ENCODE measurements around the gene CELSR2.
A peak's percentile ranks its signal among the peaks of the same experiment; 100 is the strongest.

CELSR2 gene

DNA sequence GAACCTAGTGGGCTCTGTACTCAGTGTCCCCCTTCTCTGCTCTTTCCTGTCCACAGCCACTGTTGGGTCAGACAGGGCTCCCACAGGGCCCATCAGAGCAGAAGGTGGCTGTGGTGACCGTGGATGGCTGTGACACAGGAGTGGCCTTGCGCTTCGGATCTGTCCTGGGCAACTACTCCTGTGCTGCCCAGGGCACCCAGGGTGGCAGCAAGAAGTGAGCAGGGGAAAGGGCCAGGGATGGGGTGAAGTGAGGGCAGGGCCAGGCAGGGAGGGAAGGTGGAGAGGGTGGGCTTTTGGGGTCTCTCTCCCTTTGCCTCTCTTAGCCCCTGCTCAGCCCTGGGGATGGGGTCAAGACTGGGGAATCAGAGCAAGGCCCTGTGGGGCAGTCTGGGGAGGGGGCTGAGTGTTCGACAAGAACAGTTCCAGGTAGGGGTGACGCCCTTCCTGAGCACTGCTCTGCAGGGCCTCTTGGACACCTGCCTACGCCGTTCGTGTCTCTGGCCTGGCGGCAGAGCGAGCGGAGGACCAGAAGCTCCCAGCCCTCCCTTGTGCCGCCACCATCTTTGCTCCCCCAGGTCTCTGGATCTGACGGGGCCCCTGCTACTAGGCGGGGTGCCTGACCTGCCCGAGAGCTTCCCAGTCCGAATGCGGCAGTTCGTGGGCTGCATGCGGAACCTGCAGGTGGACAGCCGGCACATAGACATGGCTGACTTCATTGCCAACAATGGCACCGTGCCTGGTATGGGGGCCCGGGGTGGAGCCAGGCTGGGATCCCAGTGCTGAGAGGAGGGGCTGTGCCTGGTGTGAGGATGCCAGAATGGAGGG lies 13.1 kb downstream of the CELSR2 start:
- no peak for DNase-seq (ENCODE audit: low spot score)

DNA sequence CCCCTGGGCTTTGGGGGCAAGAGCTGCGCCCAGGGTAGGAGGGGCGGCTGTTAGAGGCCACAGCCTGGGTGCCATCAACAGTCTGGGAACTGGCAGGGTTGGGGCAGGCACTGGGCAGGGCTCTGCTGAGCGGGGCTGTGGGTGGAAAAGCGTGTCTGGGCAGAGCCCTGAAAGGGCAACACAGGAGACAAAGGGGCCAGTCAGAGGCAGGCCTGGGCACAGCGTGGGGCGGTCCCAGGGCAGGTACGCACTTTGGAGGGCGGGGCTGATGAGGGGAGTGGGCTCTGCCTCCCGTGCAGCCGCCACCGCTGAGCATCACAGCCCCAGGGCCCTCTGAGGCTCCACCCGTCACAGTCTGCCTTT lies 13.9 kb downstream of the CELSR2 start:
- DNase-seq (ENCODE audit: low spot score) = no peak

DNA sequence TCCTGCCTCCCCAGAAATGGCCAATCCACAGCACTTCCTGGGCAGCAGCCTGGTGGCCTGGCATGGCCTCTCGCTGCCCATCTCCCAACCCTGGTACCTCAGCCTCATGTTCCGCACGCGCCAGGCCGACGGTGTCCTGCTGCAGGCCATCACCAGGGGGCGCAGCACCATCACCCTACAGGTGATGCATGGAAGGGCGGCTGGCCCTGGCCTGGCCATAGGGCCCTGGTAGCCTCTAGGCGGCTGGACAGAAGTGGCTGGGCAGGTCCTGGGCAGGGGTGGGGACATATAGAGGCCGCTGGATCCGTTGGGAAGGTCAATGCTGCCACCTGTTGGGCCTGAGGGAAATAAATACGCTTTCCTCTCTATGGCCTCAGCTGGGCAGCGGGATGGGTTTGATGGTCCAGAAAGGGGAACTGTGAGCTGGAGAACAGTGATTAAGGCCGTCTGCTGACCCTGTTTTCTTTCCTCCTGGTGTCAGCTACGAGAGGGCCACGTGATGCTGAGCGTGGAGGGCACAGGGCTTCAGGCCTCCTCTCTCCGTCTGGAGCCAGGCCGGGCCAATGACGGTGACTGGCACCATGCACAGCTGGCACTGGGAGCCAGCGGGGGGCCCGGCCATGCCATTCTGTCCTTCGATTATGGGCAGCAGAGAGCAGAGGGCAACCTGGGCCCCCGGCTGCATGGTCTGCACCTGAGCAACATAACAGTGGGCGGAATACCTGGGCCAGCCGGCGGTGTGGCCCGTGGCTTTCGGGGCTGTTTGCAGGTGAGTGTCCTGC lies 14.4 kb downstream of the CELSR2 start:
- DNase-seq (ENCODE audit: low spot score) = peak; percentile 79

DNA sequence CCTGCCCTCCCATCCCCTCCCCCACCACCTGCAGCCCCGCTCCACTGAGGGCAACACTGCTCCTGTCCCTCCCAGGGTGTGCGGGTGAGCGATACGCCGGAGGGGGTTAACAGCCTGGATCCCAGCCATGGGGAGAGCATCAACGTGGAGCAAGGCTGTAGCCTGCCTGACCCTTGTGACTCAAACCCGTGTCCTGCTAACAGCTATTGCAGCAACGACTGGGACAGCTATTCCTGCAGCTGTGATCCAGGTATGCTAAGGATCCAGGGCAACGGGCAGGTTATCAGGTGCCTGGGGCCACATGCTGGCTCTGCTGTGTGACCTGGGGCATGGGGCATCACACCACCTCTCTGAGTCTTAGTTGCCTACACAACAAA lies 15.0 kb downstream of the CELSR2 start:
- no peak for DNase-seq (ENCODE audit: low spot score)

DNA sequence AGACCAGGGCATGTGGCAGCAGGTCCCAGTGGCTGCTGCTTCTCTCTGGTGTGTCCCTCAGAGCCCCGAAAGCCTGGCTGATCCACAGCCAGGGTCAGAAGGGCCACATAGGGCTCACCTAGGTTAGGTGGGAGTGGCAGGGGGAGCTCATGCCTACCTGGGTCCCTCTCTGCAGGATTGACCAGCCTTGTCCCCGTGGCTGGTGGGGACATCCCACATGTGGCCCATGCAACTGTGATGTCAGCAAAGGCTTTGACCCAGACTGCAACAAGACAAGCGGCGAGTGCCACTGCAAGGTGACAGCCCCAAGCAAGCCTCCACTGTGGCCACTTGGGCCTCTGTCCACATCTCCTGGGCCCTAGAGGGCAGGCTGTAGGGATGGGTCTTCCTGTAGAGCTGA lies 15.7 kb downstream of the CELSR2 start:
- no peak for DNase-seq (ENCODE audit: low spot score)

DNA sequence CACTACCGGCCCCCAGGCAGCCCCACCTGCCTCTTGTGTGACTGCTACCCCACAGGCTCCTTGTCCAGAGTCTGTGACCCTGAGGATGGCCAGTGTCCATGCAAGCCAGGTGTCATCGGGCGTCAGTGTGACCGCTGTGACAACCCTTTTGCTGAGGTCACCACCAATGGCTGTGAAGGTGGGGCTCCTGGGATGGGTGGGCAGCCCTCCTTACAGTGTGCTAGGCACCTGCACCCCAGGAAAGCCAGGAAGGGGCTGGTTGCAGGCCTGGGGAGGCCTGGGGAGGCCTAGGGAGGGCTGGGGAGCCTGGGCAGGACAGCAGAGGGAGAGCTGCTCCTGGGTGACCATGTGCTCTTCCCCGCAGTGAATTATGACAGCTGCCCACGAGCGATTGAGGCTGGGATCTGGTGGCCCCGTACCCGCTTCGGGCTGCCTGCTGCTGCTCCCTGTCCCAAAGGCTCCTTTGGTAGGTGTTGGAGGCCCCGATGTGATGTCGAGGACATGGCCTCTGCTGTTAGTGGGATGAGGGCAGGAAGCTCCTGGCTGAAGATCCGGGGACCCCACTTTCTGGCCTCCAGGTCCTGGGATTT lies 16.5 kb downstream of the CELSR2 start:
- DNase-seq (ENCODE audit: low spot score) = no peak

DNA sequence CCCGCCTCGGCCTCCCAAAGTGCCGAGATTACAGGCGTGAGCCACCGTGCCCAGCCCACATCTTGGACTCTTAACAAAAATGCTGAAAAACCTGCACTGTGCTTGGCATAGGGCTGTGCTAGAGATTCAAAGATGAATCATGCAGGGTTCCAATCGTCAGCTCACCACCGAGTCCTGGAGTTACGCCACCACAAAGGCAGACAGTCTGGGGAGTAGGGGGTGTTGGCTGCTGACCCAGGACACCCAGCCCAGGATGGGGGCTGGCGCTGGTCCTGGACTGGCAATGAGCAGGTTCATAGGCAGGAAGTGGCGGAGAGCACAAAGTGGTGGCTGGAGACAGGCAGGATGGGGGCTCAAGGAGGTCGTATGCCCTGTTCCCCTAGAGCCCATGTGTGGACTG lies 17.6 kb downstream of the CELSR2 start:
- DNase-seq (ENCODE audit: low spot score) = no peak

DNA sequence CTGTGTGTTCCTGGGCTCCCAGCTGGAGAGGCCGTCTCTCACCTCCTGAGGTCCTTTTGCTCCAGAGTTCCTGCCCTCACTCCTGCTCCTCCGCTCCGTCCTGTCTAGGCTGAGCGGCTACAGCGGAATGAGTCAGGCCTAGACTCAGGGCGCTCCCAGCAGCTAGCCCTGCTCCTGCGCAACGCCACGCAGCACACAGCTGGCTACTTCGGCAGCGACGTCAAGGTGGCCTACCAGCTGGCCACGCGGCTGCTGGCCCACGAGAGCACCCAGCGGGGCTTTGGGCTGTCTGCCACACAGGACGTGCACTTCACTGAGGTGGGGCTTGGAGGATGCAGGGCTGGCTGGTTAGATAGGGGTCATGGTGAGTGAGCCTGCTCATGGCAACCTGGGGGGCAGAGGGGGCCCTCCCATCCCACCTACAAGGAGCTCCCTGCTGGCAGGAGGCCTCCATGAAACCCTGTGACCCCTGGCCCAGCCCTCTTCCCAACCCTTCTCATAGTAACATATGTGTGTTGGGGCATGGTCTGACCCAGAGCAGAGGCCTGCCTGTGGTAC lies 18.5 kb downstream of the CELSR2 start:
- no peak for DNase-seq (ENCODE audit: low spot score)

DNA sequence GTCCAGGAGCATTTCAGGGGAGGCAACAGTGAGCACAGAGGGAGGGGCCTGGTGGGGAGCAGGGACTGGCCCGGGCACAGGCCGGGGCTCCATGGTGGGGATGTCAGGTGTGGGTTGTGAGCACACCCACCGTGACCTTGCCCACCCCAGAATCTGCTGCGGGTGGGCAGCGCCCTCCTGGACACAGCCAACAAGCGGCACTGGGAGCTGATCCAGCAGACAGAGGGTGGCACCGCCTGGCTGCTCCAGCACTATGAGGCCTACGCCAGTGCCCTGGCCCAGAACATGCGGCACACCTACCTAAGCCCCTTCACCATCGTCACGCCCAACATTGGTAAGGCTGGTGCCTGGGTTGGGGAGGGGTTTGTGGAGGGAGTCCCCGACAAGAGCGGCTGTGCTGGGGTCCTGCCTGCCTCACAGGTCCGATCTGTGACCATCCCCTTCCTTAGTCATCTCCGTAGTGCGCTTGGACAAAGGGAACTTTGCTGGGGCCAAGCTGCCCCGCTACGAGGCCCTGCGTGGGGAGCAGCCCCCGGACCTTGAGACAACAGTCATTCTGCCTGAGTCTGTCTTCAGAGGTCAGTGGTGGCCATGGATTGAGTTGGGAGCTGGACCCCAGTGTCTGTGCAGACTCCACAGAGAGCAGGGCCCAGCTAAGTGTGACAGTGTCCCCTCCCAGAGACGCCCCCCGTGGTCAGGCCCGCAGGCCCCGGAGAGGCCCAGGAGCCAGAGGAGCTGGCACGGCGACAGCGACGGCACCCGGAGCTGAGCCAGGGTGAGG lies 19.3 kb downstream of the CELSR2 start:
- no peak for DNase-seq (ENCODE audit: low spot score)

DNA sequence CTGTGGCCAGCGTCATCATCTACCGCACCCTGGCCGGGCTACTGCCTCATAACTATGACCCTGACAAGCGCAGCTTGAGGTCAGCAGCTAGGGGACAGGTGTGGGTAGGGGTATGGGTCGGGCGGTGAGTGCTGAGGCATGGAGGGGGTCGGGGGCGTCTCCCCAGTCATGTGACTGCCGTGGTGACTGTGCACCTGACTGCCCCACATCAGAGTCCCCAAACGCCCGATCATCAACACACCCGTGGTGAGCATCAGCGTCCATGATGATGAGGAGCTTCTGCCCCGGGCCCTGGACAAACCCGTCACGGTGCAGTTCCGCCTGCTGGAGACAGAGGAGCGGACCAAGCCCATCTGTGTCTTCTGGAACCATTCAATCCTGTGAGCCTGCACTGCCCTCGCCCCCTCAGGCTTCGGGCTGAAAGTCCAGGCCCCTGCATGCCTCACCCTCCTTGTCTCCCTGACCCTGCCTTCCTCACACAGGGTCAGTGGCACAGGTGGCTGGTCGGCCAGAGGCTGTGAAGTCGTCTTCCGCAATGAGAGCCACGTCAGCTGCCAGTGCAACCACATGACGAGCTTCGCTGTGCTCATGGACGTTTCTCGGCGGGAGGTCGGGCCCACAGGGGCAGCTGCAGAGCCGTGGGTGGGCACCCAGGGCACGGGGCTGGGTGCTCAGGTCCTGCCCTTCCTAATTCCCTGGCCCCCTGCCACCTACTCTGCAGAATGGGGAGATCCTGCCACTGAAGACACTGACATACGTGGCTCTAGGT lies 20.1 kb downstream of the CELSR2 start:
- no peak for DNase-seq (ENCODE audit: low spot score)

DNA sequence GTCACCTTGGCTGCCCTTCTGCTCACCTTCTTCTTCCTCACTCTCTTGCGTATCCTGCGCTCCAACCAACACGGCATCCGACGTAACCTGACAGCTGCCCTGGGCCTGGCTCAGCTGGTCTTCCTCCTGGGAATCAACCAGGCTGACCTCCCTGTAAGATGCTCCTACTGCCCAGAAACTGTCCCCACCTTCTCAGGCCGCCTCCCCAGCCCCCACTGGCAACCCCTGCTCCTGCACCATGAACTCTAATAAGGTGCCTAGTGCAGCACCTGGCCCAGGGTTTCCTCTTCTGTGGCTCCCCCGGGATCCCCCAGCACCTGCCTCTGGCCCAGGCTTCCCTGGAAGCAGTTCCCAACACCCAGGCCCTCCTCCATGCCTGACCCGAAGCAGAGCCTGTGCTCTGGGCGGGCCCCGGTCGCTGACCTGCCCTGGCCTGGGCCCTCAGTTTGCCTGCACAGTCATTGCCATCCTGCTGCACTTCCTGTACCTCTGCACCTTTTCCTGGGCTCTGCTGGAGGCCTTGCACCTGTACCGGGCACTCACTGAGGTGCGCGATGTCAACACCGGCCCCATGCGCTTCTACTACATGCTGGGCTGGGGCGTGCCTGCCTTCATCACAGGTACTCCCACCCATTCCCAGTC lies 20.8 kb downstream of the CELSR2 start:
- DNase-seq (ENCODE audit: low spot score) = no peak

DNA sequence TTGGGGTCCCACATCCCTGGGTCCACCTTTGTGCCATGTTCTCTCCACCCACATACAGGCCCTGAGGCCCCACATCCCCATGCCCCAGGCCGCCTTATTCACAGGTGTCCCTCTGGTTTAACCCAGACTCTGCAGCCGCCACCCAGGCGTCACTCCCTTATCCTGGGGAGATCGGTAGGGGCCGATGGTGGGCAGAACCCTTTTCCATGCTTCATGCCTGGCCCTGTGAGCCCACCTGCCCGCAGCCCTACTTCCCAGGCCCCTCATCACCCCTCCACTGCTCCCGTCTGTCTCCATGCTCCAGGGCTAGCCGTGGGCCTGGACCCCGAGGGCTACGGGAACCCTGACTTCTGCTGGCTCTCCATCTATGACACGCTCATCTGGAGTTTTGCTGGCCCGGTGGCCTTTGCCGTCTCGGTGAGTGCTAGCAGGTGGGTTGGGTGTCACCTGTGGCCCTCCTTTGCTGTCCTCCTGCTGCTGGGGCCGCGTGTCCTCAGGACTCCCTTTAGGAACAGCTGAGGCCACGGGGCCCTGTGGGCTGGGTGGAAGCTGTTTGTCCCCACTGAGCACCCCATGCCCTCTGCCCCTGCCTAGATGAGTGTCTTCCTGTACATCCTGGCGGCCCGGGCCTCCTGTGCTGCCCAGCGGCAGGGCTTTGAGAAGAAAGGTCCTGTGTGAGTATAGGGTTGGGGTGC lies 21.4 kb downstream of the CELSR2 start:
- no peak for DNase-seq (ENCODE audit: low spot score)

DNA sequence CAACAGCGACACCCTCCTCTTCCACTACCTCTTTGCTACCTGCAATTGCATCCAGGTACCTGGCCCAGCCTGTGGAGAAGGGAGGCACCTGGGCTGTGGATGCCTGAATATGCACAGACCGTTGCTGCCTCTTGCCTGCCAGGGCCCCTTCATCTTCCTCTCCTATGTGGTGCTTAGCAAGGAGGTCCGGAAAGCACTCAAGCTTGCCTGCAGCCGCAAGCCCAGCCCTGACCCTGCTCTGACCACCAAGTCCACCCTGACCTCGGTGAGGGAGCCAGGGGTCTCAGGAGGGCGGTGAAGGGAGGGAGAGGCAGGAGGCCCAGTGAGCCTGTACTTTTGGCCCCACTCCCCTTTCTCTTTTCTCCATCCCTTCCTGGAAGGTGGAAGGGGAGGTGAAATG lies 22.1 kb downstream of the CELSR2 start:
- no peak for DNase-seq (ENCODE audit: low spot score)

DNA sequence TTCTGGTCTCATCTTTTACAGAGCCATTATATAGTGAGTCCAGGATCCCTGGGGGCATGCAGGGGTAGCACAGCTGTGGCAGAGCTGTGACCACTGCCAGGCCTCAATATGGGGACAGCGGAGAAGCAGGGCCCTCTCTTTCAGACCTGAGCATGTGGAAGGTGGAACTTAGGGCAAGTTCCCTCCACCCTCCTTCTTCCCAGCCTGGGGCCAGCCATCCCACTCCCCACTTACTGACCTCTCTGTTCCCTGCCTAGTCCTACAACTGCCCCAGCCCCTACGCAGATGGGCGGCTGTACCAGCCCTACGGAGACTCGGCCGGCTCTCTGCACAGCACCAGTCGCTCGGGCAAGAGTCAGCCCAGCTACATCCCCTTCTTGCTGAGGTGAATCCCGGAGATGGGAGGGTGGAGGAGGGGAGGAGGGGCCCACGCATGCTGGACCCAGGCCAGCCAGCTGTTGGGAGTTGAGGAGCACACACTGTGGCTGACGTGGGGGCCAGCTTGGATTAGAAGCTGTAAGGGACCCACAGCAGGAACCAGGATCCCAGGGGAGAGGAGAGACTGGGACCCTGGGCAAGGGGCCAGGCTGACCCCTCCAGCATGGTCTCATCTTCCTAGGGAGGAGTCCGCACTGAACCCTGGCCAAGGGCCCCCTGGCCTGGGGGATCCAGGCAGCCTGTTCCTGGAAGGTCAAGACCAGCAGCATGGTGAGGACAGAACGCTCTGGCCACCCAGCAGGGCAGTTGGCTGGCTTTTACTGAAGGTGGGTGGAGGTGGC lies 22.9 kb downstream of the CELSR2 start:
- DNase-seq (ENCODE audit: low spot score) = no peak

DNA sequence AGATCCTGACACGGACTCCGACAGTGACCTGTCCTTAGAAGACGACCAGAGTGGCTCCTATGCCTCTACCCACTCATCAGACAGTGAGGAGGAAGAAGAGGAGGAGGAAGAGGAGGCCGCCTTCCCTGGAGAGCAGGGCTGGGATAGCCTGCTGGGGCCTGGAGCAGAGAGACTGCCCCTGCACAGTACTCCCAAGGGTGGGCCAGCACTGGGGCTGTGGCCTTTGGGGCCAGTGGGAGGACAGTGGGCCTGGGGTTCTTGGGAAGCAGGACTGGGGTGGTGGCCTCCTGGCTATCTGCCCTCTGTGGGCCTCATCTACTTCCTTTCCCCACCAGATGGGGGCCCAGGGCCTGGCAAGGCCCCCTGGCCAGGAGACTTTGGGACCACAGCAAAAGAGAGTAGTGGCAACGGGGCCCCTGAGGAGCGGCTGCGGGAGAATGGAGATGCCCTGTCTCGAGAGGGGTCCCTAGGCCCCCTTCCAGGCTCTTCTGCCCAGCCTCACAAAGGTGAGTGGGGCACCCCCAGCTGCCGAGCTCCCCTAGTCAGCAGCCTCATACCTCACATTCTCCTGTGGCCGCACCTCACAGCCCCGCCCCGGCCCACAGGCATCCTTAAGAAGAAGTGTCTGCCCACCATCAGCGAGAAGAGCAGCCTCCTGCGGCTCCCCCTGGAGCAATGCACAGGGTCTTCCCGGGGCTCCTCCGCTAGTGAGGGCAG lies 23.6 kb downstream of the CELSR2 start:
- no peak for DNase-seq (ENCODE audit: low spot score)

DNA sequence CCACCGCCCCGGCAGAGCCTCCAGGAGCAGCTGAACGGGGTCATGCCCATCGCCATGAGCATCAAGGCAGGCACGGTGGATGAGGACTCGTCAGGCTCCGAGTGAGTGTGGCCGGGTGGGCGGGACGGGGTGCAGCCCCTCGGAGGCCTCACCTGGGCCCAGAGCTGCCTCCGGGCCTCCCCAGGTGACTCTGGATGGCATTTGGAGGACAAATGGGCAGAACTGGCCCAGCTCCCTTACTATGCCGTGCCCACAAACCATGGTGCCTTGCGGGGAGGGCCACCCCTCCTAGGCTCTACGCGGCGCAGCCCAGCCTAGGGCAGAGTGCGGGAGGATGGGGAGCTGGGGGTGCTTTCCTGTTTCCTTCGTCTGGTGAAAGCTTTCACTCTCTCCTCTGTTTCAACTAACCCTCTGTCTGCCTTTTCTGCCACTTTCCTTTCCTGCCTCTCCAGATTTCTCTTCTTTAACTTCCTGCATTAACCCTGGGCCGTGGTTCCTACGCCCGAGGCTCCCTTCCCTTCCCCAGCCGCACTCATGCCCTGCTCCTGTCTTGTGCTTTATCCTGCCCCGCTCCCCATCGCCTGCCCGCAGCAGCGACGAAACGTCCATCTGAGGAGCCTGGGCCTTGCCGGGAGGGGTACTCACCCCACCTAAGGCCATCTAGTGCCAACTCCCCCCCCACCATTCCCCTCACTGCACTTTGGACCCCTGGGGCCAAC lies 24.4 kb downstream of the CELSR2 start:
- no peak for DNase-seq (ENCODE audit: low spot score)
